Measurements from ENCODE around the gene FLYWCH1.

Gene FLYWCH1

GRCh38 chr16:2898831-2899563, 12.7 kb upstream of the FLYWCH1 start:
- DNase-seq (ENCODE audit: low spot score) = no peak

- no peak for DNase-seq (ENCODE audit: low spot score)
Measured at GRCh38 chr16:2899564-2900072, 12.1 kb upstream of the FLYWCH1 start.

GRCh38 chr16:2900526-2901075, 11.1 kb upstream of the FLYWCH1 start:
- DNase-seq (ENCODE audit: low spot score) = no peak

GRCh38 chr16:2902337-2903130, 9.2 kb upstream of the FLYWCH1 start:
- no peak for DNase-seq (ENCODE audit: low spot score)

GRCh38 chr16:2904100-2904921, 7.4 kb upstream of the FLYWCH1 start:
- DNase-seq (ENCODE audit: low spot score) = peak; percentile 90

GRCh38 chr16:2904922-2905240, 6.8 kb upstream of the FLYWCH1 start:
- DNase-seq (ENCODE audit: low spot score) = no peak

GRCh38 chr16:2905241-2905987, 6.3 kb upstream of the FLYWCH1 start:
- peak; percentile 100 for DNase-seq (ENCODE audit: low spot score)

GRCh38 chr16:2905988-2906387, 5.7 kb upstream of the FLYWCH1 start:
- DNase-seq (ENCODE audit: low spot score) = no peak

GRCh38 chr16:2907084-2907753, 4.5 kb upstream of the FLYWCH1 start:
- peak; percentile 75 for DNase-seq (ENCODE audit: low spot score)

GRCh38 chr16:2910441-2910969, 1.2 kb upstream of the FLYWCH1 start:
- no peak for DNase-seq (ENCODE audit: low spot score)

GRCh38 chr16:2912330-2913199, 834 bp downstream of the FLYWCH1 start:
- DNase-seq (ENCODE audit: low spot score) = peak; percentile 59

- DNase-seq (ENCODE audit: low spot score) = no peak
Measured at GRCh38 chr16:2913603-2914002, 1.9 kb downstream of the FLYWCH1 start.

- no peak for DNase-seq (ENCODE audit: low spot score)
Measured at GRCh38 chr16:2914233-2914632, 2.5 kb downstream of the FLYWCH1 start.

GRCh38 chr16:2915196-2915929, 3.6 kb downstream of the FLYWCH1 start:
- no peak for DNase-seq (ENCODE audit: low spot score)

GRCh38 chr16:2919511-2920255, 8.0 kb downstream of the FLYWCH1 start:
- peak; percentile 84 for DNase-seq (ENCODE audit: low spot score)

- DNase-seq (ENCODE audit: low spot score) = no peak
Measured at GRCh38 chr16:2923481-2923880, 11.8 kb downstream of the FLYWCH1 start.

GRCh38 chr16:2924901-2925755, 13.4 kb downstream of the FLYWCH1 start:
- no peak for DNase-seq (ENCODE audit: low spot score)

Measured in cerebellar cortex (tissue), 1 donor.